Glutamatergic neuron (in vitro differentiated cells): ENCODE measurements around the gene OR2C1. TPM values are rescaled to one million over a fixed set of nuclear protein-coding genes. Genes with fewer than 3 reads are reported as not detected.
A peak's percentile ranks its signal among the peaks of the same experiment; 100 is the strongest.

Experiments used
- DNase-seq: peaks from one replicate; pipeline ENCODE4 v3.0.0; 2022
- H3K27ac Mint-ChIP-seq: one replicate; pipeline ENCODE4 v1.8.0; 2020; ENCODE audit warnings: mild to moderate bottlenecking, mixed read lengths, inconsistent platforms; ENCODE audit not compliant: unreplicated experiment
- H3K27me3 Mint-ChIP-seq: one replicate; pipeline ENCODE4 v1.8.0; 2020; ENCODE audit warnings: mild to moderate bottlenecking, moderate library complexity, mixed read lengths, inconsistent platforms; ENCODE audit not compliant: unreplicated experiment
- H3K36me3 Mint-ChIP-seq: one replicate; pipeline ENCODE4 v1.8.0; 2020; ENCODE audit warnings: mild to moderate bottlenecking, mixed read lengths, inconsistent platforms; ENCODE audit not compliant: unreplicated experiment
- H3K4me1 Mint-ChIP-seq: one replicate; pipeline ENCODE4 v1.8.0; 2020; ENCODE audit warnings: mild to moderate bottlenecking, low read depth, mixed read lengths, inconsistent platforms; ENCODE audit not compliant: unreplicated experiment
- H3K4me3 Mint-ChIP-seq: one replicate; pipeline ENCODE4 v1.8.0; 2020; ENCODE audit warnings: mild to moderate bottlenecking, mixed read lengths, inconsistent platforms; ENCODE audit not compliant: unreplicated experiment
- H3K9me3 Mint-ChIP-seq: one replicate; pipeline ENCODE4 v1.8.0; 2020; ENCODE audit warnings: mild to moderate bottlenecking, moderate library complexity, mixed read lengths, inconsistent platforms; ENCODE audit not compliant: unreplicated experiment
- total RNA-seq: library from RNA; stranded (reverse); fragmentation: NEBNext Ultra II Directional; extraction: Animal tissue kit (Norgen Biotek cat#: 25700); gene quantifications from one replicate; pipeline ENCODE4 v1.2.1, GENCODE V29; 2021; ENCODE audit not compliant: unreplicated experiment
- TF ChIP-seq, protein P1 (sequence below): fragments of 200-600 bp; sonication (generic); IDR thresholded peaks from one replicate; pipeline ENCODE4 v1.5.0; 2021; ENCODE audit not compliant: partially characterized antibody, unreplicated experiment

The OR2C1 gene
- total RNA-seq, 1 donor from 2014 or later, result not detected

DNA sequence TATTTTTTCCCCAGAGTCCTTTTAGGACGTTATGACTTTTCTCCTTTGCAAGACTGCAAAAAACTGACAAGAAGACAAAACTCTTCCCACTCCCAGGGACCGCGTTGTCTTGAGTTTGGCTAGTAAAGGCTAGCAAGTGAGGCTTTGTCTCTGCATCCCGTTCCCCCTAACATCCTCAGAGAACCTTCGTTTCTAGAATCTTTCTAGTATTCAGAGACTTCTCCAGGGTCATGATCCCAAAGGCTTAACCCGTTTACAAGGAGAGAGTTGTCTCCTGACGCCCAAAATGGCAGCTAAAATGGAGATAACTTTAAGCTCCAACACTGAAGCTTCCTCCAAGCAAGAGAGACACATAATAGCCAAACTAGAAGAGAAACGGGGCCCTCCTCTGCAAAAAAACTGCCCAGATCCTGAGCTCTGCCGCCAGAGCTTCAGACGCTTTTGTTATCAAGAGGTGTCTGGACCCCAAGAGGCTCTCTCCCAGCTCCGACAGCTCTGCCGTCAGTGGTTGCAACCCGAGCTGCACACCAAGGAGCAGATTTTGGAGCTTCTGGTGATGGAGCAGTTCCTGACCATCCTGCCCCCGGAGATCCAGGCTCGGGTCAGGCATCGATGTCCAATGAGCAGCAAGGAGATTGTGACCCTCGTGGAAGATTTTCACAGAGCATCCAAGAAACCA lies 46.2 kb downstream of the OR2C1 start:
- DNase-seq, result peak; percentile 34
- peaks cover 4% of the 10 kb centered on the region for H3K27me3 Mint-ChIP-seq
- H3K36me3 Mint-ChIP-seq, result peaks cover 44% of the 10 kb centered on the region
- H3K9me3 Mint-ChIP-seq, result peaks cover 6% of the 10 kb centered on the region
- peak overlapping the region; percentile 89 for H3K27ac Mint-ChIP-seq
- H3K4me3 Mint-ChIP-seq, result peak overlapping the region; percentile 98
- TF ChIP-seq, protein P1, sequence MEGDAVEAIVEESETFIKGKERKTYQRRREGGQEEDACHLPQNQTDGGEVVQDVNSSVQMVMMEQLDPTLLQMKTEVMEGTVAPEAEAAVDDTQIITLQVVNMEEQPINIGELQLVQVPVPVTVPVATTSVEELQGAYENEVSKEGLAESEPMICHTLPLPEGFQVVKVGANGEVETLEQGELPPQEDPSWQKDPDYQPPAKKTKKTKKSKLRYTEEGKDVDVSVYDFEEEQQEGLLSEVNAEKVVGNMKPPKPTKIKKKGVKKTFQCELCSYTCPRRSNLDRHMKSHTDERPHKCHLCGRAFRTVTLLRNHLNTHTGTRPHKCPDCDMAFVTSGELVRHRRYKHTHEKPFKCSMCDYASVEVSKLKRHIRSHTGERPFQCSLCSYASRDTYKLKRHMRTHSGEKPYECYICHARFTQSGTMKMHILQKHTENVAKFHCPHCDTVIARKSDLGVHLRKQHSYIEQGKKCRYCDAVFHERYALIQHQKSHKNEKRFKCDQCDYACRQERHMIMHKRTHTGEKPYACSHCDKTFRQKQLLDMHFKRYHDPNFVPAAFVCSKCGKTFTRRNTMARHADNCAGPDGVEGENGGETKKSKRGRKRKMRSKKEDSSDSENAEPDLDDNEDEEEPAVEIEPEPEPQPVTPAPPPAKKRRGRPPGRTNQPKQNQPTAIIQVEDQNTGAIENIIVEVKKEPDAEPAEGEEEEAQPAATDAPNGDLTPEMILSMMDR, result no peak
- H3K4me1 Mint-ChIP-seq, result peaks cover 10% of the 10 kb centered on the region

Other genes with a start within 250 kb of the OR2C1 start
- 31.6 TPM for gene ZNF205, start 243.3 kb upstream of the OR2C1 start, total RNA-seq
- gene ZNF213, start 220.9 kb upstream of the OR2C1 start, total RNA-seq, result 18.7 TPM
- gene OR1F1, start 167.7 kb upstream of the OR2C1 start, total RNA-seq, result not detected
- 12.2 TPM for gene ZNF200, start 120.7 kb upstream of the OR2C1 start, total RNA-seq
- gene MEFV, start 99.3 kb upstream of the OR2C1 start, total RNA-seq, result not detected
- gene ZNF263, start 72.4 kb upstream of the OR2C1 start, total RNA-seq, result 33.1 TPM
- gene TIGD7, start 50.5 kb upstream of the OR2C1 start, total RNA-seq, result 8.6 TPM
- gene ZNF75A, start 50.4 kb upstream of the OR2C1 start, total RNA-seq, result 62.4 TPM
- 14.9 TPM for gene ZSCAN32, start 45.1 kb downstream of the OR2C1 start, total RNA-seq
- gene ZNF174, start 45.3 kb downstream of the OR2C1 start, total RNA-seq, result 16.3 TPM
- gene ZNF597, start 87.6 kb downstream of the OR2C1 start, total RNA-seq, result 1.9 TPM
- 69.9 TPM for gene NAA60, start 87.8 kb downstream of the OR2C1 start, total RNA-seq
- gene C16orf90, start 139.6 kb downstream of the OR2C1 start, total RNA-seq, result not detected
- gene CLUAP1, start 145.1 kb downstream of the OR2C1 start, total RNA-seq, result 15.4 TPM
- not detected for gene NLRC3, start 221.5 kb downstream of the OR2C1 start, total RNA-seq